ENCODE measurements around the gene KHDC3L.

The KHDC3L gene, protein sequence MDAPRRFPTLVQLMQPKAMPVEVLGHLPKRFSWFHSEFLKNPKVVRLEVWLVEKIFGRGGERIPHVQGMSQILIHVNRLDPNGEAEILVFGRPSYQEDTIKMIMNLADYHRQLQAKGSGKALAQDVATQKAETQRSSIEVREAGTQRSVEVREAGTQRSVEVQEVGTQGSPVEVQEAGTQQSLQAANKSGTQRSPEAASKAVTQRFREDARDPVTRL
- 0 reads per million in 2 donors for total RNA-seq

DNA sequence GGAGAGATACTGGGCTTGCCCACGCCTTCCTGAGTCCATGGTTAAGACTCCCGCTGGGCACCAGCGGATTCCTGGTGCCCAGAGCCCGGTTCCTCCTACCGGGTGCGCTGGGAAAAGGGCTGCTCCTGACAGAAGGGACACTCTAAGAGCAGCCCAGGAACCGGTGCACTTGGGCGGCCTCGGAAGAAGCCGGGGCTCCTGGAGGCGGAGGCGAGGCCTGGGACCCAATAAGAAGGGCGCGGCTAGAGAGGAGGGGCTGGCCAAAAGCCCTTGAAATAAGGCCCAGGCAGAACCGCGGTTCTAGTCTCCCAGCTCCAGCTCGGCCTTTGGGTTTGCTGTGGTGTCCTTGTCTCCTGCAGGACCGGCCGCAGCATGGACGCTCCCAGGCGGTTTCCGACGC lies at the start of gene KHDC3L:
Gene KHDC3L (plus strand): TSS at position 301 of the 400 bp plus-strand sequence. CDS start 72 bp downstream, at position 373.
- no peak for DNase-seq

DNA sequence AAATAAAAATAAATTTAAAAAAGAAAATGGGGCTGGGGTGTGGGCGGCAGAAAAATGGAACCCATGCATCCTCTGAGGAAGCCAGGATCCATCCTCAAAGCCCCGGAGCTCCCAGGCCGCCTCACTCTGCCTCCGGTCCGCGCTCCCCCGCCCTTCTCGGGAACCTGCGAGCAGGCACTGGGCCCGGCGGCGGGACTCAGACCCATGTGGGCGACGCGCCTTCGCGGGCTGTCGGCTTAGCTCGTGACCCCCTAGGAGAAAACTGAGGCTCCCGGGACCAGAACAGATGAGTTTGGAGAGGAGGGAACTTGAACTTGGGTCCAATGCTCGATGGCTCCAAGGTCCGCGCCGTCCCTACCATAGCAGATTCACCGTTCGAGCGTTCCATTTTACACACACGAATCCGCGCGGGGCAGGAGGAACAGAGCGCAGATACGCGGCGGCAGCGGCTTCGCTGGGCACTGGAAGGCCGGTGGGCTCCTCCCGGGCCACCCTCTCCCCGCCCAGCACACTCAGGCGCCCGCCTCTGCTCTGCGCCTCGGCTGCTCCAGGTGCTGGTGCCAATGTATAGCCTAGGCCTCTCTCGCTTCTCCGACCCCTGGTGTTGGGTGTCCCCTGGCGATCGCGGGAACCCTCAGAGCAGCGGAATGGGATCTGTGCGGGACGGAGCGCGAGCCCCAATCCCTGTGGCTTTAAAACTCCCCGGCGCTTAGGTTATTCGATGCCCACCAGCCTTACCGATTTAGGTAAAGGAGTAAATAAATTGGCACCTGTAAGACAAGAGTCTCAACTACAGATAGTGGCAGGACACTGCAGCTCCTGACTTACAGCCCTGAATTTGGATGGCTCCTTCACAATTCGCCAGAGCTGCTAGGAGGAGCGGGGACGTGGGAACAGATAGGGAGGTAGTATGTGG lies 47.6 kb upstream of the KHDC3L start:
- no peak for DNase-seq

DNA sequence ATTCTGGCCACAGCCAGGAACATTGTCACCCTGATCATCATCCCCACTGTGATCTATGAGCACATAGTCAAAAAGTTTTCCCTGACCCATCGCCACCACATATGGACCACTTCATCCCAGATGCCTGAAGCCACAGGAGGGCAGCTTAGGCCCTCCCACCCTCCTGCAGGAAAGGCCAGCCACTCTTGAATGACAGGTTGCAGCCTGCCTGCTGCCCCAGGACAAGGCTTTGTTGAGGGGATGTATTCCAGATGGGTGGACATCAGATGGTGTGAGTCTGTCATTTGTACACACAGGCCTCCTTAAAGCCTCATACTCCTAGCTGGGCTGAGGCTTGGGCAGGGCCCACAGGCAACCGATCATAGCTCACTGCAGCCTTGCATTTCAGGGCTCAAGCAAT lies 39.1 kb upstream of the KHDC3L start:
- DNase-seq, result no peak

DNA sequence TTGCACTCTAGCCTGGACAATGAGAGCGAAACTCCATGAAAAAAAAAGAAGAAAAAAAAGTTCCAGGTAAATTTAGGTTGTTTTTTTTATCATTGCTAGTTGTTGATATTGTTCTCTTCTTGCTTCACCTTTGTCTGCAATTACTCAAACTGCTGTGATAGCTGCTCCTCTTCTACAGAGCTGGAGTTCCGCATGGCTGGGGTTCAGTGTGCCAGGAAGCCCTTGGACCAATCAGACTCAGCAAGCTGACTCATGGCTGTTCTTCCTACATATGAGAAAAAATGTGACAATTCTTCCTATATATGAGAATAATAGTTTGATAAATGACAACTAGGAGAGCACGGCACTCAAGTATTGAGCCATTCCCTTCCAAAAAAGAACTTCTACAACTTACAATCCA lies 36.8 kb upstream of the KHDC3L start:
- DNase-seq, result no peak

DNA sequence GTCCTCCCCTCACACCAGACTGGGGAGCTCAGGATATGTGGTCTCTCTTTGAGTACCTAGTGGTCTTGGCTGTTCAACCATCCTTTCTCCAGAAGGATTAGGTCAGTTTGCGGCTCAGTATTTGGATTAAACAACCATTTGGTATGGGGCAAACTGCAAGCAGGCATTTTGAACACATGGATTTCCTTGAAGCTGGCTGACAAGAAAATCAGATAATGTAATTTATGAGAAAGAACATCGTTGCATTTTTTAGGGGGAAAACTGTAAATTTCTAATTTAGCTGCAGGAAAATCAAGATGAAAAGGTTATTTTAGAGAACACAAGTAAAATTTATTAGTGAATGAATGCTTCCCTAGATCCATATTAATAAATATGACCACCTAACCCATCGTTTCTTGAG lies 33.7 kb upstream of the KHDC3L start:
- no peak for DNase-seq

DNA sequence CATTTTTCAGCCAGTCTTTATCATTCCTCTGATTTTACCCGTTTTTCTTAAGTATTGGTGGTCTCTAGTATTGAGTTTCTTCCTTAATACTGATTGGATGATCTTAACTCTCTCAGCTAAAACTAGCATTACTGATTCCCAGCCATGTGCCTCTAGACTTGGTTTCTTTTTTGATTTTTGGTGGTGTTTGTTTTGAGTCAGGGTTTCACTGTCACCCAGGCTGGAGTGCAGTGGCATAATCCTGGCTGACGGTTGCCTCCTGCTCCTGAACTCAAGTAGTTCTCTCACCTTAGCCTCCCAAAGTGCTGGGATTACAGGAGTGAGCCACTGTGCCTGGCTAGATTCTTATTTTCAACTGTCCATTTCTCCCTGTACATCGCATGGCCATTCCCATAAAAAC lies 33.3 kb upstream of the KHDC3L start:
- DNase-seq, result no peak

DNA sequence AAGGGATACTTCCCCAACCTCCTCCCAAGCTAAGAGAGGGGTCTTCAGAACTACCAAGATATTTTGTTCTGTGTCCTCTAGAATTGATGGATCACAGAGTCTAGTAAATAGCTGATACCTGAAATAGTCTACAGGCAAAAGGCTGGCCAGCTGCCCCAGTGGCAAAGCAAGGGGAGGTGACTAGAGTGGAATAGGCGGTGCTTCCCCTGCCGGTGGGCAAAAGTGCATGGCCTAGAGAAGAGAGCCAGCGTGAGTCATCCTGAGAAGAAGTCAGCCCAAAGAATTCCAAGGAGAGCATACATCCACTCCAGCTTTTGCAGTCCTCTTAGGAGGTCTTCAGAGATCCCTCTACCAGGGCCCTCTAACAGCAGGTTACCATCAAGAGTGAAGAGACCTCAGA lies 23.1 kb upstream of the KHDC3L start:
- DNase-seq, result no peak

DNA sequence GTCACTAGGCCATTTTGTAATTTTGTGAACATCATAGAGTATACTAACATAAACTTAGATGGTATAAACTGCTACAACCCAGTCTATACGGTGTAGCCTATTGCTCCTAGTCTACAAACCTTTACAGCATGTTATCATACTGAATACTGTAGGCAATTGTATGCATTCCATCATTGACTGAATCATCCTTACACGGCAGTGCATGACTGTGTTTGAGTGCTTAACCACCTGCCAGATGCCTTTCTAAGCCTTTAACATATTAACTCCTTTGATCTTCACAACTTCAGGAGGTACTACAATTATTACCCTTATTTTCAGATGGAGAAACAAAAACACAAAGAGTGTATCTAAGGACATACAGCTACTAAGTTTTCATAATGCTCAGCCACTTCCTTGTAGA lies 22.4 kb upstream of the KHDC3L start:
- no peak for DNase-seq

DNA sequence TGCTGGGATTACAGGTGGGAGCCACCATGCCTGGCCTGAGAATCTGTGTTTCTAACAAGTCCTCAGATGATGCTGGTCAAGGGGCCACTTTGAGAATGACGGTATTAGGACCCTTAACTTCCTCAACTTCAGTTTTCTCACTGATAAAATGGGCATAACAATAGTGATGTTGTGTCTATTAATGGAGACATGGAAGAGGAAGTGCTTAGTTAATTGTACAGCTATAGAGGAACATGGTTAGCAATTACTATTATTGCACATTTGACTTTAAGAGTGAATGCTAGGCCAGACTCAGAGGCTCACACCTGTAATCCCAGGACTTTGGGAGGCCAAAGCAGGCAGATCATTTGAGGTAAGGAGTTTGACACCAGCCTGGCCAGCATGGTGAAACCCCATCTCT lies 21.1 kb upstream of the KHDC3L start:
- DNase-seq, result no peak

DNA sequence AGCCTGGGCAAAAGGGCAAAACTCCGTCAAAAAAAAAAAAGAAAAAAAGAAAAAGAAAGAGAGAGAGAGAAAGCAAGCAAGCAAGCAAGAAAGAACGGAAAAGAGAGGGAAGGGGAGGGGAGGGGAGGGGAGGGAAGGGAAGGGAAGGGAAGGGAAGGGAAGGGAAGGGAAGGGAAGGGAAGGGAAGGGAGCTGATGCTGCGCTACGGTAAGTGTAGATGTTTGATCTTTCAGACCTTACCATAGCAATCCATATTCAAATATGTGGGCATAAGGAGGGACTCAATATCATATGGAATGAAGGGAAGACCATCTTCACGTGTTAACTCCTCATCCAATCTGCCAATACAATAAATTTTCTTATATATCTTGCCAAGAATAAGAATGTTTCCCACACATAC lies 20.3 kb upstream of the KHDC3L start:
- DNase-seq, result no peak

DNA sequence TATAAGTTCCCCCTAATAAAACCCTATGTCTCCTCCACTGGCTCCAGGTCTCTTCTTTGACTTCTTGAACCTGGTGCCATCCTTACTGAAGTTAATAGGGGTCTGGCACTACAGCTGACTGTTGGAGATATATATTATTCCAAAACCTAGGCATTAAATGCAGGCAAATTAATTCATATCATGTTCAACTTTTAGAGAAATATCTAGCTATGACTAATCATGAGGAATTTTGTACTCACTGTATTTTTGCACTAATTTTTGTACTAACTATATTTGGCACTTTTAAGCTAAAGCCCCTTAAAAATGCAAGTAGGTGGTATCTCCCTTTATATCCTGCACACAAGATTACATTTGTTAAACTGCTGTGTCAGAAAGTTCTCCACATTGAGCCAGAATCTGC lies 19.3 kb upstream of the KHDC3L start:
- DNase-seq, result no peak

DNA sequence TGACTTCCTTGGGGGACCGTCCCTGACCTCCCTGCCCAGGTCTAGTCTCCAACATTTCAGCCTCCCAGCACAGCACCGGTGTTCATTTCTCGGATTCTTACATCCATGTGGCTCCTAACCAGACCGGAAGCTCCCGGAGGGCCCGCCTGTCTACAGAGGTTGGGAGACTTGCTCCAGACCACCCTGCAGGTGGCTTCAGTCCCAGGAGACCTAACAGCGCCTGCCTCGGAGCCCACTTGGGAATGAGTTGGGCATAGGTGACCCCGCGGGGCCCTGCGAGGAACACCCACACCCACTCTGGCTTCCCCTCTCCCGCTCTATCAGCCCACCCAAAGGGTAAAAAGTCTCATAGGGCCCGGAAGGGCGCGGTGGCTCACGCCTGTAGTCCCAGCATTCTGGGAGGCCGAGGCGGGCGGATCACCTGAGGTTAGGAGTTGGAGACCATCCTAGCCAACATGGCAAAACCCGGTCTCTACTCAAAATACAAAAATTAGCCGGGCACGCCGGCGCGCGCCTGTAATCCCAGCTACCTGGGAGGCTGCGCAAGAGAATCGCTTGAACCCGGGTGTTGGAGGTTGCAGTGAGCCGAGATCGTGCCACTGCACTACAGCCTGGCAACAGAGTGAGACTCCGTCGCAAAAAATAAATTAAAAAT lies 13.8 kb upstream of the KHDC3L start:
- DNase-seq, result no peak

DNA sequence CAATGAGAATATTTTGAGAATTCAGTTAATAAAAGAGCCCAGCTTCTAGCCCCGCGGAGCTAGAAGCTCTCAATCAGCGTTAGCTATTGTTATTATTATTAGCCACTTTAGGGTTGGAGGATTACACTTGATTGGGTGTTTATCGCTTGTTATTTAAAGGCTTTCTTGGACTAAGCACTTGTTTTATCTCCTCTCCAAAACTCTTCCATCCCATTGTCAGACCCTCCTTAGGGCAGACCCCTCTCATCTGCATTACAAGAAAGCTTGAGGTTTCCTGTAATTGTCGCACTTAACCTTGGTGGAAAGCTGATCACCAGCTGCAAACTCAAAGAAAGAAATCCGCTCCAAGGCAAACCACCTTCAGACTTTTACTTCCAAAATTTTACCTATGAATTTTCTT lies 13.1 kb upstream of the KHDC3L start:
- DNase-seq, result no peak

DNA sequence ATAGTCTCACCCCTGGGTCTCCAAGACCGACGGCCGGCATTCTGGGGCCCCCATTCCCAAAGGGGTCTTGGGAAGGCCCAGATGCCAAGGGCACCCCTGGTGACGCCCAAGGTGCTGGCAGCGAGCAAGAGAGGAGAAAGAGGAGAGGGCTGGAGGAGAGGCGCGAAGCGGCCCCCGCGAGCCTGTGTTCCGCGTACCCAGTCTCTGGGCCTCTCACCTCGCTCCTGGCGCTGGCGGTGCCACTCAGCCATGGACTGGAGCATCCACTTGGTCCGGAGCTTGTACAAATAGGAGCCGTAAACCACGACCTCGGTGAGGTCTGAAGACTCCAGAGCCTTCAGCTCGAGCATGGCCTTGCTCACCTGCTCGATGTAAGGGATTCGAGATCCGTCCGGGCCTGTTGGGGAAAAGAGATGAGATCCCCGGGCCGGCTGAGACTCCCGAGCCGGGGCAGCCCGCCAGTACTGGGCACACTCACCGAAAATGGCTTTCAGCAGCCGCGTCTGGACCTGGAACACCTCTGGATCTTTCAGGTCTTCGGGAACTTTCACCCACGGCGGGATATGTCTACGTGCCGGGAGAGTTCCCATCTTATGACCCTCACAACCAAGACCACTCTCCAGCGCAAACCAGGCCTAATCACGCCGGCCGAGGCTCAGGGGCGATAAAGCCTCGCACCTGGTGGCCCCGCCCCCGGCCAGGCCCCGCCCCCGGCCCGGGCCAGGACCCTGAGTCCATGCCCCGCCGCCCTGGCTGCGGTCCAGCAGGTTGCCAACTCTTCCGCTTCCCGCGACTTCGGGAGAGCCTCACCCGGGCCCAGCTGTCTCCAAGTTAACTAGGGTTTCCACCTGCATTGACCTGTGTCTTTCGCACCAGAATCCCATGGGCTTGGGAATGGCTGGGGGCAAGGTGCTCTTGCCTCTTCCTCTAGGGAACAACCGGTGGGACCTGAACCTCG lies 8.5 kb upstream of the KHDC3L start, which contains the start of gene DPPA5:
Gene DPPA5 (minus strand): TSS at position 641 of the 958 bp plus-strand sequence. CDS start 51 bp downstream, at position 590.
- no peak for DNase-seq

DNA sequence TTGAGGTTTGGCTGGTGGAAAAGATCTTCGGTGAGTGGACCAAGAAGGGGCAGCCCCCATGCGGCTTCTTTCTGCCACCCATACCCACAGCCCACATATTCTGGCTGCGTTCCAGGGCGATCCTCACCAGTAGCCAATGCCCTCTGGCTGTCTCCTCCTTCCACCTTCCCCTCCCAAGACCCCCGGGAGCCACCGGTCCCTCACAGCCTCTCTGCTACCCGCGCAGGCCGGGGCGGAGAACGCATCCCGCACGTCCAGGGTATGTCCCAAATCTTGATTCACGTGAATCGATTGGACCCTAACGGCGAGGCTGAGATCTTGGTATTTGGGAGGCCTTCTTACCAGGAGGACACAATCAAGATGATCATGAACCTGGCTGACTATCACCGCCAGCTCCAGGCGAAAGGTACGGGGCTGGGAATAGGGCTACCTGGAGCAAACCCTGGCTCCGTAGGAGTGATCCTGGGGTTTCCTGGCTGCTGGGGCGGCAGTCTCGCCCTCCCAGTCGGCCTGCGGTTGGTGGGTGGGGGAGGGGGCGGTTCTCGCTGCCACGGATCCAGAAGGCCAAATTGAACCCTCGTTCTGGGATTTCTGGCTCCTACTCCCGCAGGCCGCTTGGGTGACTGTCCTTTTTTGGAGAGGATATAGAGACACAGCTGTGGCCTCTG lies 545 bp downstream of the KHDC3L start:
- DNase-seq, result no peak

DNA sequence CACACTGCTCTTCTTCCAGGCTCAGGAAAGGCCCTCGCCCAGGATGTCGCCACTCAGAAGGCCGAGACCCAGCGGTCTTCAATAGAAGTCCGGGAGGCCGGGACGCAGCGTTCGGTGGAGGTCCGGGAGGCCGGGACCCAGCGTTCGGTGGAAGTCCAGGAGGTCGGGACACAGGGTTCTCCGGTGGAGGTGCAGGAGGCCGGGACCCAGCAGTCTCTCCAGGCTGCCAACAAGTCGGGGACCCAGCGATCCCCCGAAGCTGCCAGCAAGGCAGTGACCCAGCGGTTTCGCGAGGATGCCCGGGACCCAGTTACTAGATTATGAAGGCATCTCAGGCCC lies 1.0 kb downstream of the KHDC3L start:
- DNase-seq, result no peak

DNA sequence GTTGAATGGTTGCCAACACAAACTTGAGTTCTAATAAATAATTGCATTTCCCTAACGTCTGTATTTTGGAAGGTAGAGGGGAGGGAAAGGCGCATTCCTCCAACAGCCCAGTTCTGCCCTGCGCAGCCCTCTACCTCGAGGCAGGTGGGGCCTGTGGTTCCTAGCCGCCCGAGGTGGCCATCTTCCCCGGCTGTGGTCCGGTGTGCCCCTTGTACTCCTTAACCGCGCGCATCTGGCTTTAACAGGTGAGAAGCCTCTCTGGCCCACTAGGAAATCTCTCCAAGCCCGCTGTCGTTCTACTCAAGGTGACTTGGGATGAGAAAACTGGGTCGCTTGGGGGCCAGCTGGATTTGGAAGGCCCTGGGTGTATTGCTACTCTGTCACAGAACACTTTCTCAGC lies 1.7 kb downstream of the KHDC3L start:
- DNase-seq, result no peak

DNA sequence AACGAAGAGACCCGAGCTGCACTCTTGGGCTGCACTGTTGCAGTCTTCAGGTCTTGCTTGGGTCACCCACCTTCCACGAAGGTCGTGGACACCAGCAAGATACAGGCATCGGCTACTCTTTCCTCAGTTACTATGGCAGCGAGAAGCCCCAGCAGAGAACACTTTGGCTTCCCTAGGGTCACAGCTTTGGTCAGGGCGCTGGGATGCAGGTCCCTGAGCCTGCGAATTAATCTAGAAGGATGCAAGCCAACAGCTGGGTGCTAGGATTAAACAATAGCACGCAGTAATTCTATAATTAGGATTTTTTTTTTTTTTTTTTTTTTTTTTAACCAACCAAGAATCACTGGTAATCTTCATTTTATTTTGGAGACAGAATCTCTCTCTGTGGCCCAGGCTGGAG lies 2.1 kb downstream of the KHDC3L start:
- no peak for DNase-seq

DNA sequence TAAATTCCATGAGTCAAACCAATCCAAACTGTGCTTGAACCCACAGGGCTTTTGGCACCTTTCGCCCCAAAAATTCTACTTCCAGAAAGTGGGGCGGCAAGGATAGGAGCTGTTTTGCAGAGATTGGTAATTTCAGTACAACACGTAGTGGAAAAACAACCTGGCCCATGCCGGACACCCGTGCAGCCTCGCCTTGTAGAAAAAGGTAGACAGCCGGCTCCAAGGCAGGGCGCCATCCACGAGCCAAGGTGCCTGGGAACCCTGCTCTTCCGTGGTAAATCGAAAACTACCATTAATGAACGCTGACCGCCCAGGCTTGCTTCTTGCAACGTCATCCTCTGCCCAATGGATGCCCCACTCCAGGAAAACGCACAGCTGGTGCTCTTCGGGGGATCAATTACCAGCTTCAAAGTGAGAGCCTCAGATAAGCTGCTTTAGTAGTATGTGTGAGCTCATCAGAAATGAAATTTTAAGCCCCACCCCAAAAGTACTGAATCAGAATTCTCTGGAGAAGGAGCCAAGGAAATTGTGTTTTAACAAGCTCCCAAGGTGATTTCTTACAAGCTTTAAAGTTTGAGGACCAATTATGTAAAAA lies 5.4 kb downstream of the KHDC3L start:
- DNase-seq, result no peak

DNA sequence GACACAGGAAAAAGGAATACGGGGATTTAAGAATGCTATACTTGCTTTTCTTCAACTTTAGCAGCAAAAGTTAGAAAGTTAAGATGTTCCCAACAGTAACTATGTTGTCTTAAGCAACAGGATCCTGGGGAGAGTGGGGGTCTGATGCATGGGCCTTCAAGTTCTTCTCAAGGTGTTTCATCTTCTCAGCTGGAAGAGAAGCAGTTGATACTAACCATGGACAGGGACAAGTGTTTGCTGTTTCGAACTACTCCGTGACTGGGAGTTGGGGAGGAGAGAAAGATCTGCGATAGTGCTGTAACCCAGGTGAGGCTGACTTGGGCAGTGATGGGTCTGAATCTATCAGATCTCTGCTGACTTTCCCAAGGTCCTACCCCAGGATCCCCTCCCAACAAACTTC lies 6.2 kb downstream of the KHDC3L start:
- DNase-seq, result no peak

DNA sequence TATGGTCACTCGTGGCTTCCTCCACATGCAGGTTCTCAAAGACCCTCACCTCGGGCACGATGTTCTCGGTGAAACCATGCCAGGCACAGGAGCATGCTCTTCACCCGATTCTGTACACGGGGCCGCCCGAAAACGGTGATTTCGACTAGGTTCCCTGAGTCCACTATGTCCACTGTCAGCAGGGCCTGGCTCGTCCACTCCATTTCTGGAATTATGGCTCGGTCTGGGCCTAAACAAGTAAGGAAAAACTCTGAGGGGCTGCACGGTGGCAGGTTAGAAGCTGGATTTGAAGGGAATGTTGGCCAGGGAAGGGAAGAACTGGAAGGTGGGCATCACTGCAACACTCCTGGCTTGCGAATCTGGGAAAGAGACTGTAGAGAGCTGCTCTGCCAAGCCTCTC lies 6.7 kb downstream of the KHDC3L start:
- DNase-seq, result no peak

DNA sequence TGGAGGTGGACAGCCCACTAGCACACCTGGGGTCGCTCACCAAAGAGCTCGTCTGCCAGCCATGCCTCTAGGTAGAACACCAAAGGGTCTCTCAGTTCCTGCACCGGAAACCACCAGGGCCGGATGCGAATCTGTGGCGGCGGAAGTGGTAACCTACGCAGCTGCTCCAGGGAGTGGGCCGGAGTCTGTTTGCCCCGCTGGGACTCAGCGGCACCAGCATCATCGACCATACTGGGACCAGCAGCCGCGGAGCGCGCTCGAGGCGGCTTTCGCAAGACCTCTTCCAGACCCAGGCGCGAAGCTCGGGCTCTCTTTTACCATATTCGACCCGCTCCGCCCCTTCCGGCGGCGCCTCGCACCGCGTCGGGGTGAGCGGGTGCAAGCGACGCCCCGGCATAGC lies 7.1 kb downstream of the KHDC3L start, which contains the start of gene OOEP:
Gene OOEP (minus strand): TSS at position 335 of the 400 bp plus-strand sequence. CDS start 105 bp downstream, at position 230.
- DNase-seq, result no peak

All from T-helper 9 cell (primary cell).